GM10248 (cell line): ENCODE data around the gene STAU1.
A peak's percentile ranks its signal among the peaks of the same experiment; 100 is the strongest.
"Not testable (repeated sequence)": the region's sequence is repeated elsewhere in the genome, so short reads cannot be mapped to it uniquely, and the experiment has no call there.

ENCODE experiments used
- CTCF ChIA-PET: fragments of 300-600 bp; sonication (Branson Sonifier 250); formaldehyde crosslinking; extraction: SDS; loops from one replicate; lab custom pipeline; 2021; ENCODE audit warnings: antibody characterized with exemption; lab: Yijun Ruan, JAX
- POLR2A ChIA-PET: fragments of 350-650 bp; sonication (Branson Sonifier 250); formaldehyde crosslinking; extraction: SDS; loops from one replicate; lab custom pipeline; 2020; ENCODE audit warnings: antibody characterized with exemption; lab: Yijun Ruan, JAX
- DNase-seq: peaks from one replicate; pipeline ENCODE4 v3.0.0; 2012; ENCODE audit errors: extremely low spot score
- TF ChIP-seq, protein P1 (sequence below): IDR thresholded peaks from 2 replicates; pipeline ENCODE4 v1.5.1; 2012; ENCODE audit warnings: mild to moderate bottlenecking, low read depth; ENCODE audit errors: extremely low read depth, missing control alignments, control extremely low read depth

STAU1 gene

GRCh38 chr20:49219091-49219923 is 31.2 kb upstream of the STAU1 start, which contains the start of gene DDX27:
DDX27 (plus strand) TSS chr20:49219416; CDS start chr20:49219449, 33 bp downstream.
- TF ChIP-seq, protein P1, sequence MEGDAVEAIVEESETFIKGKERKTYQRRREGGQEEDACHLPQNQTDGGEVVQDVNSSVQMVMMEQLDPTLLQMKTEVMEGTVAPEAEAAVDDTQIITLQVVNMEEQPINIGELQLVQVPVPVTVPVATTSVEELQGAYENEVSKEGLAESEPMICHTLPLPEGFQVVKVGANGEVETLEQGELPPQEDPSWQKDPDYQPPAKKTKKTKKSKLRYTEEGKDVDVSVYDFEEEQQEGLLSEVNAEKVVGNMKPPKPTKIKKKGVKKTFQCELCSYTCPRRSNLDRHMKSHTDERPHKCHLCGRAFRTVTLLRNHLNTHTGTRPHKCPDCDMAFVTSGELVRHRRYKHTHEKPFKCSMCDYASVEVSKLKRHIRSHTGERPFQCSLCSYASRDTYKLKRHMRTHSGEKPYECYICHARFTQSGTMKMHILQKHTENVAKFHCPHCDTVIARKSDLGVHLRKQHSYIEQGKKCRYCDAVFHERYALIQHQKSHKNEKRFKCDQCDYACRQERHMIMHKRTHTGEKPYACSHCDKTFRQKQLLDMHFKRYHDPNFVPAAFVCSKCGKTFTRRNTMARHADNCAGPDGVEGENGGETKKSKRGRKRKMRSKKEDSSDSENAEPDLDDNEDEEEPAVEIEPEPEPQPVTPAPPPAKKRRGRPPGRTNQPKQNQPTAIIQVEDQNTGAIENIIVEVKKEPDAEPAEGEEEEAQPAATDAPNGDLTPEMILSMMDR = no peak
- ChIA-PET CTCF (interaction anchor here (0.6 to 6.0 kb wide), 9 partner anchors 13 to 103 kb away, joined by 3 to 103 read pairs (median 5); partner anchors contain the start of gene STAU1), POLR2A (interaction anchor here (0.6 to 0.7 kb wide), 3 partner anchors 14 to 718 kb away, joined by 3 to 9 read pairs (median 5); no protein-coding TSS in a partner anchor)
- DNase-seq = peak; percentile 96

DNA sequence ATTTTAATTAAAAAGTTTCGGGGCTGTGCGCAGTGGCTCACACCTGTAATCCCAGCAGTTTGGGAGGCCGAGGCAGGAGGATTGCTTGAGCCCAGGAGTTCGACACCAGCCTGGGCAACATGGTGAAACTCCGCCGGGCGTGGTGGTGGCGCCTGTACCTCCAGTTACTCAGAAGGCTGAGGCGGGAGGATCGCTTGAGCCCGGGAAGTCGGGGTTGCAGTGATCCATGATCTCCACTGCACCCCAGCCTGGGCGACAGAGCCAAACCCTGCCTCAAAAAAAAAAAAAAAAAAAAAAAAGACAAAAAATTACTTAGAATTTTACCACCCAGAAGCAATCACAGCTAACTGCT is 30.6 kb upstream of the STAU1 start:
- ChIA-PET POLR2A (interaction anchor here (0.6 to 0.7 kb wide), 2 partner anchors 39 to 718 kb away, joined by 5 to 9 read pairs; no protein-coding TSS in a partner anchor), CTCF (interaction anchor here (1.0 to 6.0 kb wide), 7 partner anchors 12 to 102 kb away, joined by 3 to 103 read pairs (median 14); partner anchors contain the start of gene STAU1)
- DNase-seq = not testable (repeated sequence)

DNA sequence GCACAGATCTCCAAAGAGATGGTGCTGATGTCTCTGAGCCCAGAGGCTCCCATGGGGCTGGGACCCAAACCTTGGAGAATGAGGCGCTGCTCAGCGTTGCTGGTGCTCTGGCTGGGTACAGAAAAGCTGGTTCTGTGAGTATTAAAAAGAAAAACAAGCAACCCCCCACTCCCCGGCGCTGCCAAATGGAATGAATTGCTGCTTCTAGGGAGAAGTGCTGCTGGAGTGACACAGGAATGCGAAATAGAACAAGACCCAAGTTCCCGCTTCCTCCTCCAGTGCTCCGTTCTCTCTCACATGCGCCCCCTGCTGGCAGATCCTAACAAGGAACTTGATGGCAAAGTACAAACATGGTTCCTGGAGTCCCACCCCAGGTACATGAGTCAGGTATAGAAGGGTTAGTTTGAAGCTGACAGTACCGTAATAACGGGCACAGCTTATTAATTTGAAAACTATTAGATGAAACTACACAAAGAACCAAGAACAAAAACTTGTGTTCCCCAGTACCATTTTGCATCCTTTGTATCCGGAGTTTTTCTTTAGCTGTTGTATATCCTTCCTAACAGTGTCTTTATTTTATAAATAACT is 29.0 kb upstream of the STAU1 start:
- TF ChIP-seq, protein P1 = peak; percentile 74
- CTCF ChIA-PET = interaction anchor here (0.6 to 6.0 kb wide), 46 partner anchors 11 to 271 kb away, joined by 3 to 103 read pairs (median 5); partner anchors contain the start of genes CSE1L and STAU1
- peak; percentile 74 for DNase-seq
- POLR2A ChIA-PET = no interaction called here

DNA sequence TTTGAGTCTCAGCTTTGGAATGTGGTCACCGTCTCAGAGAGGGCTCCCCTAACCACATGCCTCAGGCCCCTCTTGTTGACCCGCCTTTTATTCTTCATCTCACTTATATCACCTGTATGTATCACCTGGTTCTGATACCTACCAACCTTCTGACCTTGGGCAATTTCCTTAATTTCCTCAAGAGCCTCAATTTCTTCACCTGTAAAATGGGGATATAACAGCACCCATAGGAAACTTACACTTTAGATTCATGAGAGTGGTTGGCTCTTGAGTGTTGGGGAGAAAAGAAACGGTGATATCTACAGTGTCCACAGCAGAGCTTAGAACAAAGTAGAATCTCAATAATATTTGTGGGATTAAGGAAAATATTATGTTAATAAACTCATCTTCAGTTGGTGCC is 27.1 kb upstream of the STAU1 start:
- CTCF ChIA-PET = interaction anchor here (2.6 to 6.0 kb wide), 4 partner anchors 17 to 81 kb away, joined by 24 to 103 read pairs (median 33); no protein-coding TSS in a partner anchor
- POLR2A ChIA-PET = no interaction called here
- no peak for DNase-seq
- TF ChIP-seq, protein P1 = no peak

DNA sequence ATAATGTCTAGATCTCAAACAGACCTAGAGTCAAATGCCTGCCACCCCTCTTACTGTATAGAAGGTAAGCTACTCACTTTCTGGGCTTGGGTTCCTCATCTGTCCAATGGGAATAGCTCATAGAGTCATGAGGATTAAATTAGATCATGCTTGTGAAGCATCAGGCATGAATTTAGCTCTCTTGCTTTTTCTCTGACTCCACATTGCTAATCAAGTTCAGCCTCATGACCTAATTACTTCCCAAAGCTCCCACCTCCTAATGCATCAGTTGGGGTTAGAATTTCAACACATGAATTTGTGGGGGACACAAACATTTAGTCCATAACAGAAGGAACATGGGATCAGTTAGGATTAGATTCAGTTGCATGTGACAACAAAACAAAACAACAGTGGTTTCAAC is 26.4 kb upstream of the STAU1 start:
- ChIA-PET CTCF (interaction anchor here (4.4 to 6.0 kb wide), 2 partner anchors 33 to 80 kb away, joined by 41 to 103 read pairs; no protein-coding TSS in a partner anchor), POLR2A (no interaction called here)
- no peak for DNase-seq
- TF ChIP-seq, protein P1 = no peak

DNA sequence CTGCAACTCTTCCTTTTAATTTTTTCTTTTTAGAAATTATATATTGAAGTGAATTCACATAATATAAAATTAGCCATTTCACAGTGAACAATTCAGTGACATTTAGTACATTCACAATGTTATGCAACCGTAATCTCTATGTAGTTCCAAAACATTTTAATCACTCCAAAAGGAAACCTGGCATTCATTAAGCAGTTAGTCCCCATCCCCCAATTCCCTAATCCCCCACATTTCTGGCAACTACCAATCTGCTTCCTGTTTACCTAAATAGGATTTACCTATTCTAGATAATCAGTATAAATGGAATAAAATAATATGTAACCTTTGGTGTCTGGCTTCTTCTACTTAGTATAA is 22.6 kb upstream of the STAU1 start:
- ChIA-PET CTCF (interaction anchor here (1.2 to 1.5 kb wide), 2 partner anchors 77 kb away, joined by 3 to 5 read pairs; no protein-coding TSS in a partner anchor), POLR2A (no interaction called here)
- TF ChIP-seq, protein P1 = no peak
- no peak for DNase-seq
